GM19467 (cell line): ENCODE results near the gene ABCG2.

Experiments used
- ATAC-seq: cut with Tn5 transposase; IDR thresholded peaks from one replicate; pipeline ENCODE4 v1.9.1; 2021; ENCODE audit warnings: mild to moderate bottlenecking, moderate library complexity; ENCODE audit not compliant: unreplicated experiment

Gene ABCG2

DNA sequence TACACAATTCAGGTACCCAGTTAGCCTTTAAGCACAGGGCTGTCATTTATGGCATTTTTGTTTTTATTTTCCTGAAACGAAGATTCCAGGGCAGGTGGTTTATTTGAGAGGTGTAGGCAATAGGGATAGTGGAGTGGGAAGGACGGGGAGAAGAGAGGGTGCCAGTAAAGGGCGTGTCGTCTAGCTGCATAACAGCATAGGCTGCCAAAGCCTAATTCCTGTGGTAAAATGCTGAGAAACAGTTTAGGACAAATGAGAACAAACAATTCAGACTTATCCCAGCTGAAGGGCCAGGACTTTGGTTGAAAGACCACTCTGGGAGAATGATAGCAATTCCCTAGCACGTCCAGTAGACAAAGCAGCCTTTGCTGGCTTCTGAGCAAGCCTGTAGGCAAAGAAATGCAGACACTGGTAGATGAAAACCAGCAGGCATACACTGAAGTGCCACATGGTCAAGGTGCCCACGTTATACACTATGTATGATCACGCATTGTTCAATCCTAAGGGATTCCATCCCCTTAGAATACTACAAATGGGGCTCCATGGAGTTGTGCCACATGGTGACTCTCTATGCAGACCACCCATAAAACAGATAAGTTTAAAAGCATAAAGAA lies 80.4 kb downstream of the ABCG2 start:
- no peak for ATAC-seq

DNA sequence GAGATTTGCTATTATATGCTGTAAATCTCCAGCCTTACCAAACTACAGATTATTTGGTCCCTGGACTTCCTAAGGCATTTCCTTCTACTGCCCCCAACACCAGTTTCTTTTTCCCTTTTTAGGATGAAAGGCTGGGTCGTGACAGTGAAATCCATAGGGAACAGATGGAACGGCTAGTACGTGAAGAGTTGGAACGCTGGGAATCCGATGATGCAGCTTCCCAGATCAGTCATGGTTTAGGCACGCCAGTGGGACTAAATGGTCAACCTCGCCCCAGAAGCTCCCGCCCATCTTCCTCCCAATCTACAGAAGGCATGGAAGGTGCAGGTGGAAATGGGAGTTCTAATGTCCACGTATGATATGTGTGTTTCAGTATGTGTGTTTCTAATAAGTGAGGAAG lies 83.1 kb downstream of the ABCG2 start:
- no peak for ATAC-seq

DNA sequence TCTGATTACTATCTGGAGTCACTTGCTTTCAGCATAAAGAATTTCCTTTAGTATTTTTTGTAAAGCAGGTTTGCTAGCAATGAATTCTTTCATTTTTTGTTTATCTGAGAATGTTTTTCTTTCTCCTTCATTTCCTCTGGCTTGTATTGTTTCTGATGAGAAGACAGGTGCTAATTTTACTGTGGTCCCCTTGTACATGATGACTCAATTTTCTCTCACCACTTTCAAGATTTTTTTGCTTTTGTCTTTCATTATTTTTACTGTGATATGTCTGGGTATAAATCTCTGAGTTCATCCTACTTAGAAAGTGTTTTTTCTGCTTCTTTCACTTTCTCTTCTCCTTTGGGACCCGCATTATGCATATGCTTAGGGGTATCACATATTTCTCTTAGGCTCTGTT lies 88.4 kb downstream of the ABCG2 start:
- ATAC-seq = no peak

DNA sequence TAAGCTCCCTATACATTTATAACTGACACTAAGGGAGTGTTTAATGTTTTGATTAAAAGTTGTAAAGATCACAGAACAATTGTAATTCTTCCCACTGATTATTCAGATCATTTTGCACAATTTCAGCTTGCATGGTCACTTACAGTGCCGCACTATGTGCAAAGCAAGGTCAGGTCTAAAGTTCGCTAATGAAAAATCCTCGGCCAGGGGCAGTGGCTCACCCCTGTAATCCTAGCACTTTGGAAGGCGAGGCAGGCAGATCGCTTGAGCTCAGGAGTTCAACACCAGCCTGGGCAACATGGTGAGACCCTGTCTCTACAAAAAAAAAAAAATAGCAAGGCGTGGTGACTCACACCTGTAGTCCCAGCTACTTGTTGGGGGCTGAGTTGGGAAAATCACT lies 94.0 kb downstream of the ABCG2 start:
- no peak for ATAC-seq

DNA sequence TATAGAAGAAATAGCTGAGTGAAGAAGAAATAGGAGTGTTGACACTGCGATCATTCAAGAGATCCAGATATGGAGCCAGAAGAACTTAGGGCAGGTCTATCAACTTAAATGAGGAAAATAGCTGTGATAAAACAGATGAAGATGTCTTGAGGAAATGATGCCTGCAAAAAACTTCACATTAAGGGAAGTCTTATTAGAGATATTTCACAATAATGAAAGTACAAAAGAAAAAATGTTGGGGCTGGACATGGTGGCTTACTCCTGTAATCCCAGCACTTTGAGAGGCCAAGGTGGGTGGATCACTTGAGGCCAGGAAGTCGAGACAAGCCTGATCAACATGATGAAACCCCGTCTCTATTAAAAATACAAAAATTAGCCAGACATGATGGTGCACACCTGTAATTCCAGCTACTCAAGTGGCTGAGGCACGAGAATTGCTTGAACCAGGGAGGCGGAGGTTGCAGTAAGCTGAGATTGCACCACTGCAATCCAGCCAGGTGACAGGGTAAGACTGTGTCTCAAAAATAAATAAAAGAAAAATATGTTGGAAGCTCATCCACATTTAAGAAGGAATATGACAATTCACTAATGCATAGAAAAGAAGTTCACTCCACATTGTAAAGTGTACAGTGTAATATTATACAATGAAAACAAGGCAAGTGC lies 94.7 kb downstream of the ABCG2 start:
- no peak for ATAC-seq

DNA sequence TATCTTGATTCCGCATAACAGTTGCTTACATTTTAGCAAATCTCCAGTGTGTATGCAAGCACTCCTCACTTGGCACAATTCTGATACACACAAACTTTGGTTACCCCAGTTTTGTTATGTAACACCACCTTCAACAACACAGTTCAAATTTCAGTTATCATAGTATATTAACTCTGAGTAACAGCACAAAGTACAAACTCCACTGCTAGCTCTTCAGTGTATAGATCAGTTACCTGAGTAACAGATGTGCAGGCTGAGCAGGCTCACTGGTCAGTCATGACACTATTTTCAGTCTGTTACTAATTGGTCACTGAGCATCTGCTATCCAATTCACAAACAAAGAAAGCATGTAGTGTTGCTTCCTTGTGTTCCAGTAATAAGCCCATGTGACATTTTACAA lies 95.6 kb downstream of the ABCG2 start:
- ATAC-seq = no peak

DNA sequence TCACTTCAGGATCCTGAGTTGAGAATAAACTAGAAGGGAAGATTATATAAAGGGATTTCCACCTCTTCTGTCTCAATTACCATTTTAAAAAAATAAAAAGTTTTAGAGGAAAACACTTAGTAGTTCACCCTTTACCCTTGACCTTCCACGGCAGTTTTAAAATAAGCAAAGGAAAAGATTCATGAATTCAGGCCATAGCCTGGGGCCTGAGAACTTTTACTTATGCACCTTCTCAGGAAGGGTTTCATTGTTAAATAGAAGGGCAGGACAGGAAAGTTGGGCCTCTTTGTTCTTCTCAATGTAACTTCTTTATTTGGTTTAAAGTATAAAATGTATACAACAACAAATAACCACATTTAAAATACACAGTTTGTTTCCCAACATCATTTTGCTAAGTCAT lies 96.1 kb downstream of the ABCG2 start:
- no peak for ATAC-seq

DNA sequence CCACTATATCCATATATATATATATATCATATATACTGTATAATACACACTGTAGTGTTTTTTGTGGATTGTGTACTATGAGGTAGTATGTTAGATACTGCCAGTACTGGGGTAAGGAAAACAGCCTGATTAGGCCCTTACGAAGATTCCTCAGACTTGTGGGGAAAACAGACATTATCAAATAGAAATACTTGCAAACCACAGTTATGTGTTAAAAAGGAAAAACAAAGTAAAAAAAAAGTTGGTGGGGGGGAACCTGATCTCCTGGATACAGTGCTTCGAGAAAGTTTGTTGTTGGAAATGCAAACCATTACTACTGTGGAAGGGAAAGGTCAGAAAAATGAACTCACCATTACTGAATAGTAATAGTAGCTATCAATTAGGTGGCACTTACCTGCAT lies 98.0 kb downstream of the ABCG2 start:
- ATAC-seq = no peak

DNA sequence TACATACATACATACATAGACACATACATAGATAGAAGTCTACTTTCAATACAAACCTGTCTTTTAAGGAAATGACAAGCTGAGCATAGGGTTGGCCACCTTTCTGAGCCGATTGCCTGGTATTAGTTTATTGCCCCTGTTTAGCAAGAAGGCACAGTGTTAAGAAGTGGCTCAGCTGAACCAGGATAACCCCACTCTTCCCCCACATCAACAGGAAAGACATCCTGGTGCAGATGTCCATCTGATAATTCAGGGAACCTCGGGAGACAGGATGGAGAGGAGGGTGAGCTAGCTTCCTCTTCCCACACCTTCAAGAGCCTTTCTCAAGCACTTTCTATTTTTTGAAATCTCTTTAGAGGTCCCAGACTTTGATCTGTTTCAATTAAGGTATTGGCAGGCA lies 98.7 kb downstream of the ABCG2 start:
- ATAC-seq = no peak

DNA sequence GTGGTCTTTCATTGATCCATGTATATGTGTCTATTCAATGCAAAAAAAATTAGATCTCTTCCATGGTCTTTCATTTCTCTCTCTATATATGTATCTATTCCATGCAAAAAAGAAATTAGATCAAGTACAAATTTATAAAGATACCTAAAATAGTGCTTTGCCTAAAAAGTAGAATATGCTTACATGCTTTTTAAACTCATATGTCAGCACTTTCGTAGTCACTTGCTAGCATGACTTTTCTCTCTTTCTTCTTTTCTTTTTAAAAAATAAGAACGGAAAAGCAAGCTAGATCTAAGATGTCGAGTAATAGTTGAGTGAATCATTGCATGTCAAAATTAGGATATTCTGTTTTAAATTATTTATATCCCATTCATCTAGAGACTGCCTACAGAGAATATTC lies 100.1 kb downstream of the ABCG2 start:
- no peak for ATAC-seq

DNA sequence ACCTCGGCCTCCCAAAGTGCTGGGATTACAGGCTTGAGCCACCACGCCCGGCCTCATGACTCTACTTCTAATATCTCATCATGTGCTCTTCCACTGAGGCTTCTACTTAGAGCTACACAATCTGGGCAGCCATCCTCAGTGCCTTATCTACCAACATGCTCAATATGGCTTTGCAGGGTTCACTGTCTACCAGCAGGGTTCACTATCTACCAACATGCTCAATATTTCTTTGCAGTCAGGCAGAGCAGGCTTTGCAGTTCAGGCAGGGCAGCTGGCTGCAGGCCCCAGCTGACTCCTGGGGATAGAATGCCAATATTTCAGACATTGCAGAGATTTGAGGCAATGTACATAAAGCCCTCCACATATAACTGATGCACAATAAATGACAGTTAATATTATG lies 103.5 kb downstream of the ABCG2 start:
- no peak for ATAC-seq

DNA sequence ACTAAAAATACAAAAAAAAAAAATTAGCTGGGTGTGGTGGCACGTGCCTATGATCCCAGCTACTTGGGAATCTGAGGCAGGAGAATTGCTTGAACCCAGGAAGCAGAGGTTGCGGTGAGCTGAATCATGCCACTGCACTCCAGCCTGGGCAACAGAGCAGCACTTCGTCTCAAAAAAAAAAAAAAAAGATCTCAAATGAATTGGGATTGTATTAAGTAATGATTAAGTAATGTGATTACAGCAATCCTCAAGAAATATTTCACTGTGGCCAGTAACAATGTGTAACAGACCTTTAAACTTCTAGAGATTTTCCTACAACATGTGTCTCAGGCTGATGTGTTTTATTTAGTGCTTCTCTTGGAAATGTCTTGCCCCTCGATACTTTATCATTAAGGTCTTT lies 104.2 kb downstream of the ABCG2 start:
- ATAC-seq = no peak

DNA sequence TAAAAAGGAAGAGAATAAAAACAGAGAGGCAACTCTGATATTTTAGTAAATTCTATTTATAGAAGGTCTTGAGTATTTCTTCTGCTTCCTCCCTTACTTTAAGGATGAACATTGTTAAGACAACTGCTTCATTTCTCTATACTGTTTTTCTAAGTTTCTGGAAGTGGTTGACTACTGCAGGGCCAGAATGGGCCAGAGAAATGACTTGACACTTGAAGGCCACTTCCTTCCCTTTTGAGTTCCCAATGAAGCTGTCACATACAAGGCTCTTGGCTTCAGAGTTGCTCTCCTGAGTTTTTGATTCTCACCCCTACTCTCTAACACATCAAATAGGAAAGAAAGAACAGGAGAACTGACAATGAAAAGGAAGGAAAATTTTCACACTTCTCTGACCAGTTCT lies 113.4 kb downstream of the ABCG2 start:
- no peak for ATAC-seq

DNA sequence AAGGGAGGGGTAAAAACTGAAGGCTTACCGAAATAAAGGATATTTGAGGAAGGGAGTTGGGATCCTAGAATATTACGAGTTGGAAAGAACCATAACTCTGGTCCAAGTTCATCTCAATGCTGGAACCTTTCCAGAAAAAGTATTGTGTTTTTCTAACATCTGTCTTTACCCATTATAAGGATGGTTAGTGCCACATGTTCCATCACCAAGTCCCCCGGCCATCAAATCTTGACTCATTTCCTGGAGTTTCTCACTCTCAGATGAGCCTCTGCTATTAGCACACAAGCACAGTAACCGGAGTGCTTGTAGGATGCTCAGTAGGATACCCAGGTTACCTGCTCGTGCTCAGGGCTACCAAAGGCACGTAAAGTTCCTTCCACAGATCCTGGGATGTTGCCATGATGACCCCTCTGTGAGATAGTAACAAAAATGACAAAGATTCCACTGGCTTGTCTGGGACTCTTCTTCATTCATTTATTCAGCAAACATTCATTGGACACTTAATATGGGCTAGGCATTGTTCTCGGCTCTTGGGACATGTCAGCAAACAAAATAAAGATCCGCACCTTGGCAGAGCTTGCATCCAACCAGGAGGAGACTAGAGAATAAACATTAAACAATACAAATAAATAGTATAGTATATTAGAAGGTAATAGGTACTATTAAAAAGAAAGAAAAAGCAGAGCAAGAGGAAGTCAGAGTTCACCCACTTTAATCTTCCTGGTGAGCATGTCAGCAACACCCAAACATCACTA lies 114.7 kb downstream of the ABCG2 start:
- no peak for ATAC-seq

DNA sequence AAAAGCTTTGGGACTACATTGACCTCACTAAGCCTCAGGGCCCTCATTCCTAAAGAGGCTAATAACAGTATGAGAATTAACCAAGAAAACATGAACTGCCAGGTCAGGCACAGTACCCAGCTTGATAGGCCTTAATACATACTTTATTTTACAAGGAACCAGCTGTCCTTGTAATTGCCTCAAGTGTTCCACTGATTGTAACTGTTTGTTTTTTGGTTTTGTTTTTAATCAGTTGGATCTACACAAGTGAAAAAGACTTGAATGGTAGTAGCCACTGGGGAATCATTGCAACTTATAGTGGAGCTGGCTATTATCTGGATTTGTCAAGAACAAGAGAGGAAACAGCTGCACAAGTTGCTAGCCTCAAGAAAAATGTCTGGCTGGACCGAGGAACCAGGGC lies 115.4 kb downstream of the ABCG2 start:
- no peak for ATAC-seq

DNA sequence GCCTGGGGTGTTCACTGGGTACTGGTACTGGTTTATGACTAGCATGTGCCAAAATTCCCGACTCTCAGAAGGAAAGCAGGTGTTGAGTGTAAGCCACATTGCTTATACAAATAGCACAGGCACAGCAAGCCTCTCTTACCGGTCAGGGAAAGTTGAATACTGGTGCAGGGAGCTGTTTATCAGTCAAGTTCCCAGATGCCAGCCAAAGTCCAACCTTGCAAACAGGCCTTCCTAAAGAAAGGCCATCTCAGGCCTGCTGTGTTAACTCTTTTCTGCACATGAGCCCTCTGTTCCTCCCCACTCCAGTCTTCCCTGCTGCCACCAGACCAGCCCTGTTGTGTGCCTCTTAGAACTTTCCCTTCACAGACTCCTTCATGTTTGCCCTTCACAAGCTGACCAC lies 116.8 kb downstream of the ABCG2 start:
- ATAC-seq = no peak

DNA sequence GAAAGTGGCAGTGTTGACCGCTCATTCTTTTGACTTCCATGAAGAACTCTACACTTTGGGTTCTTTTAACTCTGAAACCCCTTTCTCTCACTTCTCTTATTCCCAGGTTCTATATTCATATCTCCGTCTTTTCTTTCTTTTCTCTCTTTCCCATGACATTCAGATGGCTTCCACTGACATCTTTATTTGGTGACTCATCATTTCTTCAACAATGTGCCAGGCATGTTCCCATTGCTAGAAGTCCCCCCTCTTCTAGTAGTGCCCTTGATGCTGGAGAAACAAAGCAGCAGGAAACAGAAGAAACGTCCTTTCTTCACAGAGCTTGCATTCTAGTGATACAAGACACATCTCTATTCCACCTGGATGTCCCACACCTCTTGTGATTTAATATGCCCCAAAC lies 117.7 kb downstream of the ABCG2 start:
- ATAC-seq = no peak
